HL-60 (cell line): ENCODE data around the gene FILIP1L.

Source experiments
- CTCF ChIP-seq: IDR thresholded peaks from one replicate; pipeline ENCODE4 v1.5.1; 2011; ENCODE audit warnings: low read length, control low read depth, inconsistent platforms; ENCODE audit not compliant: insufficient read depth
- POLR2AphosphoS5 ChIP-seq: IDR thresholded peaks from 2 replicates; pipeline ENCODE4 v1.6.1; 2012; ENCODE audit warnings: low read depth

GRCh38 chr3:100083209-100083608, 31.1 kb downstream of the FILIP1L start:
- TF ChIP-seq CTCF (no peak), POLR2AphosphoS5 (no peak)
